BE2C (cell line): ENCODE data around the gene PTGER3.

Experiments
- DNase-seq: peaks from one replicate; pipeline ENCODE4 v3.0.0-alpha.2; 2020
- H3K27me3 ChIP-seq: fragments of 250-450 bp; sonication (Bioruptor Pico); 2 replicates; pipeline ENCODE4 v1.5.1; 2020; ENCODE audit warnings: mild to moderate bottlenecking
- H3K36me3 ChIP-seq: fragments of 250-450 bp; sonication (Bioruptor Pico); 2 replicates; pipeline ENCODE4 v1.5.1; 2020; ENCODE audit warnings: mild to moderate bottlenecking
- H3K4me1 ChIP-seq: fragments of 250-450 bp; sonication (Bioruptor Pico); 2 replicates; pipeline ENCODE4 v1.5.1; 2020
- H3K4me3 ChIP-seq: 2 replicates; pipeline ENCODE4 v1.5.1; 2011; ENCODE audit warnings: low read depth, low read length
- H3K9me3 ChIP-seq: fragments of 250-450 bp; sonication (Bioruptor Pico); 2 replicates; pipeline ENCODE4 v1.5.1; 2020
- TF ChIP-seq, protein P1 (sequence below): IDR thresholded peaks from 2 replicates; pipeline ENCODE4 v1.5.1; 2012; ENCODE audit warnings: mild to moderate bottlenecking, low read depth, low read length

PTGER3 gene

DNA sequence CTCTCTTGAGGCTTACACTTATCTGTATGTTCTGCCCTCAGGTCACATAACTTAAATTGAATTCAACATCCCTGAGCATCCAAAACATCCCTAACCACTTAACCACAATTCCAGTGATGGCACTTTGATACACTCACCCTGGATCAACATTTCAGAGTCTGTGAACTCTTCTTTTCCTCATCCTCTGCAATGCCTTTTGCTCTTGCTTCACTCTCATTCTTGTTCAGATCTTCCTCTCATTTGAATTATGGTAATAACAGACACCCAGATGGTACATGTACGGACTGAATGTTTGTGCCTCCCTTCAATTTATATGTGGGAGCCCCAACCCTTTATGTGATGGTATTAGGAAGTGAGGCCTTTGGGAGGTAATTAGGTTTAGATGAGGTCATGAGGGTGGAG, 33.4 kb downstream of the PTGER3 start:
- Histone ChIP-seq H3K36me3 (no peaks in the 10 kb centered on the region), H3K9me3 (no peaks in the 10 kb centered on the region), H3K4me1 (peaks cover 3% of the 10 kb centered on the region), H3K27me3 (no peaks in the 10 kb centered on the region), H3K4me3 (no peak overlapping the region)
- no peak for DNase-seq
- TF ChIP-seq, protein P1, sequence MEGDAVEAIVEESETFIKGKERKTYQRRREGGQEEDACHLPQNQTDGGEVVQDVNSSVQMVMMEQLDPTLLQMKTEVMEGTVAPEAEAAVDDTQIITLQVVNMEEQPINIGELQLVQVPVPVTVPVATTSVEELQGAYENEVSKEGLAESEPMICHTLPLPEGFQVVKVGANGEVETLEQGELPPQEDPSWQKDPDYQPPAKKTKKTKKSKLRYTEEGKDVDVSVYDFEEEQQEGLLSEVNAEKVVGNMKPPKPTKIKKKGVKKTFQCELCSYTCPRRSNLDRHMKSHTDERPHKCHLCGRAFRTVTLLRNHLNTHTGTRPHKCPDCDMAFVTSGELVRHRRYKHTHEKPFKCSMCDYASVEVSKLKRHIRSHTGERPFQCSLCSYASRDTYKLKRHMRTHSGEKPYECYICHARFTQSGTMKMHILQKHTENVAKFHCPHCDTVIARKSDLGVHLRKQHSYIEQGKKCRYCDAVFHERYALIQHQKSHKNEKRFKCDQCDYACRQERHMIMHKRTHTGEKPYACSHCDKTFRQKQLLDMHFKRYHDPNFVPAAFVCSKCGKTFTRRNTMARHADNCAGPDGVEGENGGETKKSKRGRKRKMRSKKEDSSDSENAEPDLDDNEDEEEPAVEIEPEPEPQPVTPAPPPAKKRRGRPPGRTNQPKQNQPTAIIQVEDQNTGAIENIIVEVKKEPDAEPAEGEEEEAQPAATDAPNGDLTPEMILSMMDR: no peak

DNA sequence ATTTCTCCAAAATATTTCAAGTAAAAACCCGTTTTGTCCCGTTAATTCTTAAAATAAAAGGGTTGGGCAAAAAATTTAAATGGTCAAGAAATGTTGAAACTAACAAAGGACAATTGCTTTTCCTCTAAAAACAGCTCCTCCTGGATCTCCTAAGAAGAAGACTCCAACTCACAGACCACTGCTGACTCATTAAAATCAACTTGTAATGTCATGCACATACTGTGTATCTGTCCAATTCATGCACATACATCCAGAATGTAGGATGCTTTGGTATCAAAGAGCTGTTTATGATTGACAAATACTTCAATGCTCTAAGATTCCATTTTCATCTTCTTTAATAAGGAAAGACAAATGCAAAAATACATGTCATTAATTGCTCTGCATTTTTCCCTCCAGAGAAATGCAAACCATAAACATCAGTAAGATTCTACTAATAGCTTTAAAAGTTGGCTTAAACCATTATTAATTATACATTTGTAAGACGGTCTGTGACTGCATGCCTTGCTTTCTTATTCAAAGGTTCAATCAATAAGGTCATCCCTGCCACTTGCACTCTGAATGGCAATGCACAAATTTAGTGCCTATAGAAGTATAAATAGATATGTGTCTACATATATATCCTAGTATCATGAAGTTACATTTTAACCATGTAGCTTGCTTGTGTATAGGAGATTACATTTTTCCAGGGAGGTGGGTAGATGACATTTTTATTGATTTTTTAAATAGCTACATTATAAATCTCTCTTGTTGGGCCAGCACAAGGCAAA, 44.7 kb downstream of the PTGER3 start:
- no peak for DNase-seq

DNA sequence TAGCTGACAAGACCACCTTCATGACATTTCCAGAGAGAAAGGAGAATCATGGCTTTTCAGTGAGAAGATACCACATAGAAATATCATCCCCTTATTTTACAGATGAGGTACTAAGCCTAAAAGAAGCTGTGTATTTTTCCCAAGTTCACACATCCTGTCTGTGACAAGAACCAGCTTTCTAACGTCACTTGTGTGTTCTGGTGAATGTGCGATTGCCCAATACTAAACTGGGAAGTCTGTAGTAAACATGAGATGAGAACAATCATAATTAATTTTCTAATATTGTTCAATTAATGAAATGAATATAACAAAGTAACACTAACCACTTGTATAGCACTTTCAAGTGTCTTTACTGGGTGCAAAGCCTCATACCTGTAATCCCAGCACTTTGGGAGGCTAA, 46.0 kb downstream of the PTGER3 start:
- H3K4me1 ChIP-seq: no peaks in the 10 kb centered on the region
- TF ChIP-seq, protein P1: no peak
- no peak for DNase-seq
- H3K4me3 ChIP-seq: no peak overlapping the region
- H3K36me3 ChIP-seq: no peaks in the 10 kb centered on the region
- H3K27me3 ChIP-seq: no peaks in the 10 kb centered on the region
- H3K9me3 ChIP-seq: no peaks in the 10 kb centered on the region

More for the DNA sequence above, 44.7 kb downstream of the PTGER3 start:
- H3K27me3 ChIP-seq: no peaks in the 10 kb centered on the region
- no peaks in the 10 kb centered on the region for H3K9me3 ChIP-seq
- H3K4me3 ChIP-seq: no peak overlapping the region
- no peaks in the 10 kb centered on the region for H3K4me1 ChIP-seq
- TF ChIP-seq, protein P1: no peak
- no peaks in the 10 kb centered on the region for H3K36me3 ChIP-seq

DNA sequence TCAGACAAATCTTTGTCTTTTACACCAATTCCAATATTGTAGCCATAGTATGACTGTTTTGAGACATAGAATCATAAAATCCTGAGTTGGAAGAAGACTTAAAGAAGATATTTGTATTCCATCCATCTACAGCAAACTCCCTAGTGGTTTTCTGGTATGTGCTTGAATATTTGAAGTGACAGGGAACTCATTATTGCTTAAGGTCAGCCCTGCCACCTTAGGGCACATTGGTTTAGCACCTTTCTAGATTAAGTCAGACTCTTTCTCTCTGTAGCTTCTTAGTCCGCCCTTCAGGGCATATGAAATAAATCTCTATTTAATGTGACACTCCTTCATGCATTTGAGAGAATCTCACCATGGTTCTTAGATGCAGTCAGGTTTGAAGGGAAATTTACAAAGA, 49.8 kb downstream of the PTGER3 start:
- Histone ChIP-seq H3K4me3 (no peak overlapping the region), H3K4me1 (no peaks in the 10 kb centered on the region), H3K27me3 (no peaks in the 10 kb centered on the region), H3K36me3 (no peaks in the 10 kb centered on the region), H3K9me3 (no peaks in the 10 kb centered on the region)
- DNase-seq: no peak
- TF ChIP-seq, protein P1: no peak

DNA sequence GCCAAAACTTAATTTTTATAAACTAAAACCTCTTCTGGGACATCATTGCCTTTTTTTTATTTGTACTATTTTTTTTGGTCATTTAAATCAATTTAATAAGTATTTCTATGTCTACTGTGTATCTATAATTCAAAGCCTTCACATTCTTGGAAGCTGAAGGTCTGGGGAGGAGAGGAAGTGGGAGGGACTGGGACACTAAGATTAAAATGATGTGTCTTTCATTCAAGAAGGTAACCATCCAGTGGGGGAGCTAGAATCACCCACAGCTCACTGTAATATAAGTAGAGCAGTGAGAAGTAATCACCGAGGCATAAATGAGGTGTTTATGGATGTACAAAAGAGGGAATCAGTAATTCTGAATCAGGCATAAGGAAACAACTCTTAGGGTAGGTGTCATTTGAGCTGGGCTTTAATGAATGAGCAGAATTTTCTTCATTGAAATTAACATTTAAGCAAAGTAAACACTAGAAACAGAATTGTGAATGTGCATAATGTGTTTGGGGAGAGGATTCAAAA, 52.8 kb downstream of the PTGER3 start:
- no peak for DNase-seq
- H3K27me3 ChIP-seq: no peaks in the 10 kb centered on the region

DNA sequence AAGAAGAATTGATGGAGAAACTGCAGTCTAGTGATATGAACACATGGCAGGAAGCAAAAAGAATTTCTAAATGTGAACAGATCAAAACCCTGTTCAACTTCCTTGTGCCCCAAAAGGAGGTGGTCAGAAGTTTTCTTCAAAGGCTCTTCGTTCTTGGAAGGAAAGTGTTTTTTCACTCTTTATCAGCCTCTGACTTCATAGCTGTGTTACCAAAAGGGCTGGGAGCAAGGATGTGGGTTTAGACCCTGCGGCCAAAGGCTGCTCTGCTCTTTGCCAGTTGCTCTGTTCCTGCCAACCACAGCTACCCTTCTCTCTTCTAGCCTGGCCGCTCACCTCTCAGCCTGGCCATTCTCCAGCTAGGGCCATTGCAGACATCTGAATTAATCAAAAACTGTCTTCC, 53.8 kb downstream of the PTGER3 start:
- H3K4me3 ChIP-seq: no peak overlapping the region
- TF ChIP-seq, protein P1: no peak
- no peaks in the 10 kb centered on the region for H3K36me3 ChIP-seq
- H3K27me3 ChIP-seq: no peaks in the 10 kb centered on the region
- no peaks in the 10 kb centered on the region for H3K9me3 ChIP-seq
- H3K4me1 ChIP-seq: no peaks in the 10 kb centered on the region
- DNase-seq: no peak

More for the DNA sequence above, 52.8 kb downstream of the PTGER3 start:
- H3K4me3 ChIP-seq: no peak overlapping the region
- TF ChIP-seq, protein P1: no peak
- no peaks in the 10 kb centered on the region for H3K36me3 ChIP-seq
- no peaks in the 10 kb centered on the region for H3K9me3 ChIP-seq
- H3K4me1 ChIP-seq: no peaks in the 10 kb centered on the region
